Measurements from ENCODE around the gene TTYH3. TPM values are rescaled to one million over a fixed set of nuclear protein-coding genes. Genes with fewer than 3 reads are reported as not detected.

Gene TTYH3
- total RNA-seq, 1 donor from 2014 or later, result 25.4 TPM

- H3K9me3 Mint-ChIP-seq, result no peaks in the 10 kb centered on the region
- TF ChIP-seq CTCF (IDR thresholded peaks at IDR 0.05), result no peak
- no peaks in the 10 kb centered on the region for H3K27me3 Mint-ChIP-seq
- POLR2A ChIA-PET, result no interaction called here
- intact Hi-C loops (cut with micrococcal nuclease), result no loop called here
- DNase-seq, result no peak
- H3K4me1 Mint-ChIP-seq, result peaks cover 15% of the 10 kb centered on the region
- CTCF ChIA-PET, result no interaction called here
- no peak overlapping the region for H3K27ac Mint-ChIP-seq
- no peak for ATAC-seq (ENCODE audit: low read depth)
- no peak overlapping the region for H3K4me3 Mint-ChIP-seq
- H3K36me3 Mint-ChIP-seq (ENCODE audit: low read depth), result peaks cover 8% of the 10 kb centered on the region
These were observed 17.5 kb downstream of the TTYH3 start for GRCh38 chr7:2649139-2649838.

- Mint-ChIP-seq H3K27me3 (no peaks in the 10 kb centered on the region), H3K9me3 (no peaks in the 10 kb centered on the region), H3K4me1 (peaks cover 8% of the 10 kb centered on the region), H3K36me3 (ENCODE audit: low read depth) (peaks cover 8% of the 10 kb centered on the region), H3K4me3 (no peak overlapping the region), H3K27ac (no peak overlapping the region)
- ChIA-PET POLR2A (no interaction called here), CTCF (interaction anchor here (0.6 kb wide), 1 partner anchor 121 kb away, joined by 3 read pairs; no protein-coding TSS in a partner anchor)
- ATAC-seq (ENCODE audit: low read depth), result no peak
- no peak for TF ChIP-seq CTCF (IDR thresholded peaks at IDR 0.05)
- no peak for DNase-seq
- intact Hi-C loops (cut with micrococcal nuclease), result no loop called here
These were observed 18.2 kb downstream of the TTYH3 start for GRCh38 chr7:2649991-2650390.

- Mint-ChIP-seq H3K4me3 (no peak overlapping the region), H3K4me1 (peaks cover 3% of the 10 kb centered on the region), H3K27ac (no peak overlapping the region), H3K27me3 (no peaks in the 10 kb centered on the region), H3K36me3 (ENCODE audit: low read depth) (peaks cover 8% of the 10 kb centered on the region), H3K9me3 (no peaks in the 10 kb centered on the region)
- no peak for ATAC-seq (ENCODE audit: low read depth)
- intact Hi-C loops (cut with micrococcal nuclease), result no loop called here
- no peak for DNase-seq
- CTCF ChIA-PET, result interaction anchor here (0.6 to 1.0 kb wide), 2 partner anchors 20 to 122 kb away, joined by 3 read pairs; no protein-coding TSS in a partner anchor
- TF ChIP-seq CTCF (IDR thresholded peaks at IDR 0.05), result no peak
- POLR2A ChIA-PET, result no interaction called here
These were observed 18.7 kb downstream of the TTYH3 start for GRCh38 chr7:2650451-2650850.

GRCh38 chr7:2651336-2651735, 19.6 kb downstream of the TTYH3 start:
- Mint-ChIP-seq H3K27ac (no peak overlapping the region), H3K4me3 (no peak overlapping the region), H3K4me1 (no peaks in the 10 kb centered on the region), H3K36me3 (ENCODE audit: low read depth) (peaks cover 8% of the 10 kb centered on the region), H3K9me3 (no peaks in the 10 kb centered on the region), H3K27me3 (no peaks in the 10 kb centered on the region)
- TF ChIP-seq CTCF (IDR thresholded peaks at IDR 0.05), result no peak
- DNase-seq (no peak), ATAC-seq (ENCODE audit: low read depth) (no peak)
- ChIA-PET CTCF (interaction anchor here (1.0 kb wide), 1 partner anchor 19 kb away, joined by 3 read pairs; no protein-coding TSS in a partner anchor), POLR2A (no interaction called here)
- intact Hi-C loops (cut with micrococcal nuclease), result no loop called here

GRCh38 chr7:2651847-2652735, 20.3 kb downstream of the TTYH3 start:
- Mint-ChIP-seq H3K4me3 (no peak overlapping the region), H3K27me3 (no peaks in the 10 kb centered on the region), H3K9me3 (no peaks in the 10 kb centered on the region), H3K27ac (no peak overlapping the region), H3K36me3 (ENCODE audit: low read depth) (peaks cover 8% of the 10 kb centered on the region), H3K4me1 (no peaks in the 10 kb centered on the region)
- ATAC-seq (ENCODE audit: low read depth) (no peak), DNase-seq (no peak)
- no peak for TF ChIP-seq CTCF (IDR thresholded peaks at IDR 0.05)
- intact Hi-C loops (cut with micrococcal nuclease), result no loop called here
- ChIA-PET CTCF (no interaction called here), POLR2A (interaction anchor here (0.6 kb wide), 1 partner anchor 99 kb away, joined by 3 read pairs; no protein-coding TSS in a partner anchor)

Measured in activated B cell treated with CpG ODN at 0.5 μM for 24 hours (primary cell).